C4-2B (cell line): ENCODE measurements around the gene GLCE.
A peak's percentile ranks its signal among the peaks of the same experiment; 100 is the strongest.

Experiments used
- H3K27ac ChIP-seq: fragments of 450-650 bp; 2 replicates; pipeline ENCODE4 v1.5.1; 2017
- CTCF ChIP-seq: fragments of 450-650 bp; conservative IDR thresholded peaks from 2 replicates; pipeline ENCODE4 v1.5.1; 2017; ENCODE audit warnings: mild to moderate bottlenecking
- ZFX ChIP-seq: fragments of 450-650 bp; IDR thresholded peaks from 2 replicates; pipeline ENCODE4 v1.6.1; 2017

Gene GLCE

GRCh38 chr15:69131362-69132220, 28.8 kb upstream of the GLCE start:
- TF ChIP-seq CTCF (no peak), ZFX (no peak)
- no peak overlapping the region for H3K27ac ChIP-seq

- TF ChIP-seq ZFX: 0 out of 2 replicates have a peak, but pooled peaks have one; percentile 17
- TF ChIP-seq CTCF: no peak
- H3K27ac ChIP-seq: no peak overlapping the region
Measured at GRCh38 chr15:69132430-69132829, 28.0 kb upstream of the GLCE start.

GRCh38 chr15:69132977-69133861, 27.2 kb upstream of the GLCE start:
- no peak overlapping the region for H3K27ac ChIP-seq
- TF ChIP-seq ZFX: no peak
- TF ChIP-seq CTCF: no peak

GRCh38 chr15:69133862-69134519, 26.4 kb upstream of the GLCE start:
- H3K27ac ChIP-seq: no peak overlapping the region
- no peak for TF ChIP-seq CTCF
- no peak for TF ChIP-seq ZFX

GRCh38 chr15:69134791-69135190, 25.6 kb upstream of the GLCE start:
- TF ChIP-seq CTCF: no peak
- no peak for TF ChIP-seq ZFX
- H3K27ac ChIP-seq: no peak overlapping the region

GRCh38 chr15:69135499-69135898, 24.9 kb upstream of the GLCE start:
- TF ChIP-seq CTCF (no peak), ZFX (no peak)
- H3K27ac ChIP-seq: no peak overlapping the region
